HEK293T (cell line): ENCODE measurements around the gene SPARC.

Experiments
- BHLHE40 ChIP-seq: fragments of 450-650 bp; IDR thresholded peaks from 2 replicates; pipeline ENCODE4 v1.6.1; 2016; ENCODE audit warnings: mild to moderate bottlenecking, moderate library complexity, borderline replicate concordance
- FOXK2 ChIP-seq: fragments of 450-650 bp; IDR thresholded peaks from 2 replicates; pipeline ENCODE4 v1.6.1; 2016; ENCODE audit warnings: mild to moderate bottlenecking
- FOXM1 ChIP-seq: fragments of 450-650 bp; IDR thresholded peaks from 2 replicates; pipeline ENCODE4 v1.6.1; 2017; ENCODE audit warnings: mild to moderate bottlenecking, borderline replicate concordance
- SUZ12 ChIP-seq: fragments of 450-650 bp; IDR thresholded peaks from 2 replicates; pipeline ENCODE4 v1.6.1; 2016; ENCODE audit warnings: mild to moderate bottlenecking
- TF ChIP-seq, protein P1 (sequence below): fragments of 450-650 bp; IDR thresholded peaks from 2 replicates; pipeline ENCODE4 v1.6.1; 2016

DNA sequence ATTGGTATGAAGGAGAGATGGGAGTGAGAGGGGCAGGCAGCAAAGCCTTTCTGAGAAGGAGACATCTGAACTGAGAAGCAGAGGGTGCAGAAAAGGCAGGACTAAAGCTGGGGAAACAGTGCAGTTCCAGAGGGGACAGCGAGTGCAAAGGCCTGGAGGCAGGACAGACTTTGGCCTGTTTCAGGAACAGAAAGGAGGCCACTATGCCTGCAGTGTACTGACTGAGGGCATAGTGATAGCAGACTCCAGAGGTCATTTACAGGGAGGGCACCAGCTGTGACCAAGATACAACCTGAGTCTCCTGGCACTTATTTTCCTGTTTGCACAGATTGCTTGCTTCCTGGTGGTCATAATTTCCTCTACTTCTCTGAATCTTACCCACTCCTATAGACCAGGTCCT lies 29.6 kb downstream of the SPARC start:
- TF ChIP-seq BHLHE40 (no peak), FOXM1 (no peak), SUZ12 (no peak), FOXK2 (no peak)
- TF ChIP-seq, protein P1, sequence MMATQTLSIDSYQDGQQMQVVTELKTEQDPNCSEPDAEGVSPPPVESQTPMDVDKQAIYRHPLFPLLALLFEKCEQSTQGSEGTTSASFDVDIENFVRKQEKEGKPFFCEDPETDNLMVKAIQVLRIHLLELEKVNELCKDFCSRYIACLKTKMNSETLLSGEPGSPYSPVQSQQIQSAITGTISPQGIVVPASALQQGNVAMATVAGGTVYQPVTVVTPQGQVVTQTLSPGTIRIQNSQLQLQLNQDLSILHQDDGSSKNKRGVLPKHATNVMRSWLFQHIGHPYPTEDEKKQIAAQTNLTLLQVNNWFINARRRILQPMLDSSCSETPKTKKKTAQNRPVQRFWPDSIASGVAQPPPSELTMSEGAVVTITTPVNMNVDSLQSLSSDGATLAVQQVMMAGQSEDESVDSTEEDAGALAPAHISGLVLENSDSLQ = no peak
